ENCODE measurements around the gene CCDC185.

Gene CCDC185

DNA sequence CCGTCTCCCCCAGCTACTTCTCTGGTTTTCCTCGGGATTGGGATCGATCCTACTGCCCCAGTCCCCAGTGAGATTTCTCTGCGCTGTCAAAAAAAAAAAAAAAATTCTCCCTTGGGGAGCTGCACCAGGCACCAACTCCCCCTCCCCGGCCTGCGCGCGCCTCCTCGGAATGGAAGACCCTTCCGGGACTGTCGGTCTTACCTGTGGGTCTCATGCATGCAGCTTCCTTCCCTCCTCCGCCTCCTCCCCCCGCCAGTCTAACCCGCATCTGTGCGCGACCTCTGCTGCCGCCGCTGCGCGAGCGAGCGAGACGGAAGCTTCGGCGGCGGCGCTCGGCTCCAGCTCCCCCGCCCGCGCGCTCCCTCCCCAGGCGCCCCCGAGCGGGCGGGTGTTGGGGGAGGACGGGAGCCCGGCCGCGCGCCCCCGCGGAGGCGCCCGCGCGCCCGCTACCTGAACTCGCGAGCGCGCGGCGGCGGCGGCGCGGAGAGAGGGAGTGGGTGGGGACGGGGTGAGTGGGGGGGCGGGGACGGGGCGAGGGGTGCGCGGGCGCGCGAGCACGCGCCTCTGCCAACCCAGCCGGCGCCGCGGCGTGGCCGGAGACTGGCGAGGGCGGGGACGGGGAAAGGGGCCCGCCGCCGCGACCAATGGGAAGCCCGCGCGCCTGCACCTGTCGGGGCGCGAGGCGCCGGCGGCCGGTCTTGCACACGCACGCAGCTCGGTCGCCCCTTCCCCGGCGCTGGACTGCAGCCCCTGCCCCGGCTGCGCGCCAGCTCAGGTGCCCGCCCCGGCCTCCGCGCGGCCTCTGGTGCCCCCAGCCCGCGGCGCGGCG, 29.1 kb upstream of the CCDC185 start, which contains the start of gene SUSD4:
Gene SUSD4, minus strand, starts transcription at position 321 of the 829 bp plus-strand sequence. CDS start 751 bp downstream, outside the sequence.
- TF ChIP-seq, protein P1, sequence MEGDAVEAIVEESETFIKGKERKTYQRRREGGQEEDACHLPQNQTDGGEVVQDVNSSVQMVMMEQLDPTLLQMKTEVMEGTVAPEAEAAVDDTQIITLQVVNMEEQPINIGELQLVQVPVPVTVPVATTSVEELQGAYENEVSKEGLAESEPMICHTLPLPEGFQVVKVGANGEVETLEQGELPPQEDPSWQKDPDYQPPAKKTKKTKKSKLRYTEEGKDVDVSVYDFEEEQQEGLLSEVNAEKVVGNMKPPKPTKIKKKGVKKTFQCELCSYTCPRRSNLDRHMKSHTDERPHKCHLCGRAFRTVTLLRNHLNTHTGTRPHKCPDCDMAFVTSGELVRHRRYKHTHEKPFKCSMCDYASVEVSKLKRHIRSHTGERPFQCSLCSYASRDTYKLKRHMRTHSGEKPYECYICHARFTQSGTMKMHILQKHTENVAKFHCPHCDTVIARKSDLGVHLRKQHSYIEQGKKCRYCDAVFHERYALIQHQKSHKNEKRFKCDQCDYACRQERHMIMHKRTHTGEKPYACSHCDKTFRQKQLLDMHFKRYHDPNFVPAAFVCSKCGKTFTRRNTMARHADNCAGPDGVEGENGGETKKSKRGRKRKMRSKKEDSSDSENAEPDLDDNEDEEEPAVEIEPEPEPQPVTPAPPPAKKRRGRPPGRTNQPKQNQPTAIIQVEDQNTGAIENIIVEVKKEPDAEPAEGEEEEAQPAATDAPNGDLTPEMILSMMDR (IDR thresholded peaks at IDR 0.05; ENCODE audit: low read depth, low read length) = no peak
- peak within 1 kb of the TSS; percentile 40 for H3K4me3 ChIP-seq (ENCODE audit: low read depth, low read length)

DNA sequence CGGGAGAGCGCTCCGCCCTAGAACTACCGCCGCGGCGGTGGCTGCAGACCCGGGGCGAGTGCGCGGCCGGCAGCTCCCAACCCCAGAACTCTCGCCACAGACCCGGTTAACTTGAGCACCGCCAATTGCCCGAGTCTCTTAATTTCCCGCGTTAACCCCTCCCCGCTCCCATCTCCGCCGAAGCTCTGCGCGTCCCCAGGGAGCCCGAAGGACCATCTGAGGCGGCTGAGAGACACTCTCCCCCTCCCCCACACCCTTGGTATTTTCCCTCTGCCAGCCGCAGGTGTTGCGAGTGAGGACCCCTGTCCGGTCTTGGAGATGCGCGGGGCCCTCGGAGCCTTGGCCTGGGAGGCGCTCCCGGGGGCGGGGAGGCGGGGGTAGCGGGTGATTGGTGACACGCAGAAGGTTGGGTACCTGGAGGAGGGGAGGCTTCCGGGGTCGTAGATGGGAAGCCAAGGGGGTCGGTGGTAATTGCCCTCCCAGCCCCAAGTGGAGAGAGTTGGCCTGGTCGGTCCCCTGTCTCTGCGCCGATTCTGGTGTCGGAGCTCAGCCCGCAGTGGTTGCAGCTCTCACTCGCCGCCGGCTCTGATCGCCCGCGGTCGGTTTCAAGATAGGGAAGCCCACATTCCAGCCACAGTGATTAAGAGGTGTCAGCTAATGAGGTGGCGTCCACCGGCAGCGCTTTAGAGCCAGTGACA, 28.4 kb upstream of the CCDC185 start:
- TF ChIP-seq, protein P1 (IDR thresholded peaks at IDR 0.05; ENCODE audit: low read depth, low read length) = no peak
- no peak overlapping the region for H3K4me3 ChIP-seq (ENCODE audit: low read depth, low read length)

DNA sequence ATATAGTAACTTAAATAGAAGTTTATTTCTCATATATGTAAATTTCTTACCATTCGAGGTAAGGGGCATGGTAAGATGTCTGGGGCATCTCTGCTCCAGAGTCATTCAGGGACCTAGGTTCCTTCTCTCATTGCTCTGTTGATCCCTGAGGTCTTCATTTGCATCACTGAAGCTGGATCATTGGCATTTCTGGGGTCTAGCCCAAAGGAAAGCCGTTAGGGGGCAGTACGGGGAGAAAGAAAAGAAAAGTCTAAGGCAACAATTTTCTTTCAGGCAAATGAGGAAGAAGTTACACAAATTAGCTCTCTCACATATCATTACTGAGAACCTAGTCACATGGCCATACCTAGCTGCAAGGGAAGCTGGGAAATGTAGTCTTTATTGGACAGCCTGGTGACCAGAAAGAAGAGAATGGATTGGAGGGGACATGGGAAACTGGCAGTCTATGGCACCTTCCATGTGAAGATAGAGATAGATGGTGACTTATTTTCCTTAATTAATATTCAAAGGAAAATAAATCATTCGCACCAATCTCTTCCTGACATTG, 19.1 kb upstream of the CCDC185 start:
- TF ChIP-seq, protein P1 (IDR thresholded peaks at IDR 0.05; ENCODE audit: low read depth, low read length) = no peak
- no peak overlapping the region for H3K4me3 ChIP-seq (ENCODE audit: low read depth, low read length)

DNA sequence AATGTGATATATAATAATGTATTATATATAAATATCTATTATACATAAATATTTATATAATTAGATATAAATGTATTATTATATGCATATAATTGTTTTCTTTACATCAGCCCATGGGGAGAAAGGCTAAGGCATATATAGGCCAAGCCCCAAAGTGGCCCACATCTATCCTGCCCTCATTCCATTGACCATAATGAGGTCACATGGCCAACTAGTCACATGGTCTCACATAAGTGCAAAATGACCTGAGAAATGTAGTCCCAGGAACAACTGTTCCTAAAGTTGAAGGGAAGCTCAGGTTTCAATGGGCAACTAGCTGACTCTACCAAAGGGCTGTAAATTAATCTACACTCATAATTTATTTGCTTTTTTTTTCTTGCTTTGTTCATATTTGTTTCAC, 14.5 kb upstream of the CCDC185 start:
- TF ChIP-seq, protein P1 (IDR thresholded peaks at IDR 0.05; ENCODE audit: low read depth, low read length) = no peak
- H3K4me3 ChIP-seq (ENCODE audit: low read depth, low read length) = no peak overlapping the region

DNA sequence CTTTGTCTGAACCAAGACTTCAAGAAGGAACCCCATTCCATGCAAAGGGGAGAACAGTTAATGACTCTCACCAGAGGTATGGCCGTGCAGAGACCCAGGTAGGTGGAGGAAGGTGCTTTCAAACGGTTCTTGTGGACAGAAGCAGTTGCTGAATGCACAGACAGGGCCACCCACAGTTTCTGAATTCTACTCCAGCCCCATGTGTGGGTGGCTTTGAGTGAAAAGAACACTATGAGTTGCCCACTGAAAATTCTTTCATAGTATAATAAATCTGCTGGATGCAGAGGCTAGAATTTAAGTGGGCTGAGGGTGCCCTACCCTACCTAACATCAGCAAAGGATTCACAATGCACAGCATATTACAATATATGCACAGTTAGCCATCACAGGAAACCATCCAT, 7.2 kb upstream of the CCDC185 start:
- no peak overlapping the region for H3K4me3 ChIP-seq (ENCODE audit: low read depth, low read length)

DNA sequence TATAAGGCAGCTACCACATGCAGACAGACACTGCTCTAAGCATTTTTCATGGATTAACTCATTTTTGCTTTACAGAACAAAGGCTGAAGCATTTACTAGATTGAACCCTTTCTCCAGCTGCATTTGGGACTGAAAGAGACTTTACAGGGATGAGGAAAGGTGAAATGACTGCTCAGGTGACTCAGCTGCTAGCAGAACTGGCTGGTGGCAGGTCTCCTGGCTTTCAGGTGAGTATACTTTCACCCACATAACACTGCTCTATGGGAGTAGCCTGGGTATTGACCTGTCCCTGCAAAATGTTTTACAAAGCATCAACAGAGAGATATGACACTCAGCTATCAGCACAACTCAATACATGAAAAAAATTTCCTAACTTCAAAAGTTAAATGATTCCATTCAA, 2.6 kb upstream of the CCDC185 start:
- no peak overlapping the region for H3K4me3 ChIP-seq (ENCODE audit: low read depth, low read length)
- TF ChIP-seq, protein P1 (IDR thresholded peaks at IDR 0.05; ENCODE audit: low read depth, low read length) = no peak

More for the DNA sequence above, 7.2 kb upstream of the CCDC185 start:
- TF ChIP-seq, protein P1 (IDR thresholded peaks at IDR 0.05; ENCODE audit: low read depth, low read length) = no peak

Data from WI38 (cell line).